HG03439 (cell line): ENCODE data around the gene TRIM46.
A peak's percentile ranks its signal among the peaks of the same experiment; 100 is the strongest.
"Not testable (repeated sequence)": the region's sequence is repeated elsewhere in the genome, so short reads cannot be mapped to it uniquely, and the experiment has no call there.

Experiments
- ATAC-seq: cut with Tn5 transposase; IDR thresholded peaks from one replicate; pipeline ENCODE4 v1.9.1; 2021; ENCODE audit warnings: mild to moderate bottlenecking, moderate library complexity; ENCODE audit not compliant: unreplicated experiment

TRIM46 gene

DNA sequence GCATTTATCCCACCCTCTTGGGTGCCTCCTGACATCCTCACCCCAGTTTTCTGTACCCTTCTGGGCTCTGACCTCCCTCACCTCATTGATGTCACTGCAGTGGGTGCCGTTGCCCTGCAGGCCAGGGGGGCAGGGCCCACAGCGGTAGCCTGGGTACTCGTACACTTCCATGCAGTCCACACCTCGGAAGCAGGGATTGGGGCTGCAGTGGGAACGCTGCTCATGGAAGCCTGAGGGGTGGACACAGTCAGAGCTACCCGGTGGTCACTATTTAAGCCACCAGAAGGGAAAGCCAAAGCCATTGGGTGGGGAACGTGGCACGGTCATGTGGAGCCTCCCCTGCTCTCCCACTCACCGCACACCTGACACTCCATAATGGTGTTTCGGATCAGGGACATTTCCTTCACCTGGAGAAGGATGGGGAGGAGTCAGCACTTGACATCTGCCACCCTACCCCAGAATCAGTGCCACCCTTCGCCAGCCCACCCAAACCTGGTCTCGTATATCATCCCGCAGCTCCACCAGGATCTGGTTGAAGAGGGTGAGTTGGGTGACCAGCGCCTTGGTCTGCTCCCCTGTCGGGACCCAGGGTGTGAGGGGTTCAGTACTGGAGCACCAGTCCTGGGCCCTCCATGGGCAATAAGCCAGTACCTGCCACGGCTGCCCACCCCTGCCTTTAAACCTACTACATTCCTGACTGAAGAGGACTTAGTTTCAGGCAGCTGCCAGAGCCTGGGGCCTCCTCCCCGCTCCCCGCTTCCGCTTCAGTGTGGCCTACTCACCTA, 29.3 kb downstream of the TRIM46 start:
- ATAC-seq, result no peak

- no peak for ATAC-seq
Observed at GRCh38 chr1:155205035-155205434, 31.4 kb downstream of the TRIM46 start.

GRCh38 chr1:155205969-155206593, 32.4 kb downstream of the TRIM46 start:
- ATAC-seq, result no peak

- ATAC-seq, result no peak
Observed at GRCh38 chr1:155206891-155207805, 33.5 kb downstream of the TRIM46 start.

DNA sequence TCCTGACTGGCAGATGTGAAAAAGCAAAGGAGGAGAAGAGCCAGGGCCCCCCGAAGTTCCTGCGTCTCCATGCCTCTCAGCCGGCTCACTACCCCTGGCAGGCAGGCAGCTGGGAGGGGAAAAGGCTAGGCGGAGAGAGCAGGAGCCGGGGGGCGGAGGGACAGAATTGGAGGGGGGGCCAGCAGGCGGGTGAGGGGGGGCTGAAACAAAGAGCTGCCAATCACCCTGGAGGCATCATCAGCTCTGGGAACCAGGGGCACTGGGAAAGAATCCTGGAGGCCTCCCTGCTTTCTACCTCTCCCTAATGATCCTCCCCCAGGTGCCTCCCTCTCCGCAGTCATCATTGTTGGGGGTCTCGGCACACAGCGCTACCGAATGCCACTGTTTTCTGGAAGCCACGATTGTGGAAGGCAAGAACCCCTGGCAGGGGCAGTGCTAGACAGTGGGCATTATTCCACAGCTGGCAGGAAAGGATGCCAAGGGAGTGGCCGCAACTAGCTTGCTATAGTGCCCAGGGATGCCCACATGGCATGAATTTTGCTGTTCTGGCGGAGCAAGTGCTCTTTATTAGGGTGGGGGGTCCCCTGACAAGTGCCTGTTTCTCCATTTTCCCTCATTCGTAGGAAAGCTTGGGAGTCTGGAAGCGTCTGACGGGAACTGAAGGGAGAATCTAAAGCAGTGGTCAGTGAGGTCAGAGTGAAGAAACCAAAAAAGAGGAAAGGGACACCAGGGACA, 34.3 kb downstream of the TRIM46 start, which contains the start of gene THBS3:
TSS of gene THBS3 (minus strand) at position 92 of the 735 bp plus-strand sequence. CDS start at position 71, 21 bp downstream.
- no peak for ATAC-seq

- ATAC-seq, result peak; percentile 59
Observed at GRCh38 chr1:155208541-155209311, 35.1 kb downstream of the TRIM46 start, which contains the start of gene MTX1. MTX1 (plus strand) TSS chr1:155208695; CDS start chr1:155208805, 110 bp downstream.

GRCh38 chr1:155209312-155209721, 35.7 kb downstream of the TRIM46 start:
- no peak for ATAC-seq

DNA sequence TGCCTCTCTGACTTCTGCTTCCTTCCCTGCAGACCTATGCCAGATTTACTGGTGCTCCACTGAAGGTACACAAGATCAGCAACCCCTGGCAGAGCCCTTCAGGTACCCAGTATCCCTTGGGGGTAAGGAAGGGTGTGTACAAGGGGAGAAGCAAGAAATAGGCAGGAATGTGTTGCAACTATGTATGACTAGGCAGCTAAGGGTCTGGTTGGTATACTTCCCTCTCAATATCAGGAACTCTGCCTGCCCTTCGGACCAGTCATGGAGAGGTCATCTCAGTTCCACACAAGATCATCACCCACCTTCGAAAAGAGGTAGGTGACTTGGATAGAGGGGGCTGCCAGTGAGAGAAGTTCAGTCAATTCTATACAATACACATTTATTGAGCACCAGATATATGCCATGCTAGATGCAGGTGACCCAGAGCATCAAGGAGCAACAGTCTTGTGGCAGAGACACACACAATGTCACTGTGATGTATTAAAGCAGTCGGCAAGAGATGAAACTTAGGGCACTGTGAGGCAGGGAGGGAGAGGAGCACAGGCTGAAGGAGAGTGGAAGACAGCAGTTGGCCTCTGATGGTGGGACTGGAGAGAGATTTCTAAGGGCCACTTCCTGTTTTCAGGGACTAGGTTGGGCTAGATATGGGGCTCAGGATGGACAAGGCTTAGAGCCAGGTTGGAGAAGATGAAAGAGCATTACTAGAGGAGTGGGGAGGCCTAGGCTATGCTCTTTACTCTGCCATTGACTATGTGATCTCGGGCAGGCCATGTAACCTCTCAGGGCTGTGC, 36.9 kb downstream of the TRIM46 start:
- no peak for ATAC-seq

- ATAC-seq, result not testable (repeated sequence)
Observed at GRCh38 chr1:155211381-155212050, 37.9 kb downstream of the TRIM46 start.

DNA sequence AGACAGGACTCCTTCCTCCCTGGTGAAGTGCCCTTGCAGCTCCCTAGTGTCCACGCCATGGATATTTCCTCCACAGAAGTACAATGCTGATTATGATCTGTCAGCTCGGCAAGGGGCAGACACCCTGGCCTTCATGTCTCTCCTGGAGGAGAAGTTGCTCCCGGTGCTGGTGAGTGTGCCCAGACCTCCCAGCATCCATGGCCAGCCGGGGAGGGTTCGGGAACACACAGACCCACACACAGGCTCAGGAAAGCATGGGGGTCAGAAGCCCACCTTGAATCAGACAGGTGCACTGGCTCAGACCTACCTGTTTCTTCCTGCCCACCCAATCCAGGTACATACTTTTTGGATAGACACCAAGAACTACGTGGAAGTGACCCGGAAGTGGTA, 38.4 kb downstream of the TRIM46 start:
- ATAC-seq, result not testable (repeated sequence)

GRCh38 chr1:155214702-155215101, 41.1 kb downstream of the TRIM46 start:
- not testable (repeated sequence) for ATAC-seq

GRCh38 chr1:155218854-155219591, 45.4 kb downstream of the TRIM46 start:
- no peak for ATAC-seq

DNA sequence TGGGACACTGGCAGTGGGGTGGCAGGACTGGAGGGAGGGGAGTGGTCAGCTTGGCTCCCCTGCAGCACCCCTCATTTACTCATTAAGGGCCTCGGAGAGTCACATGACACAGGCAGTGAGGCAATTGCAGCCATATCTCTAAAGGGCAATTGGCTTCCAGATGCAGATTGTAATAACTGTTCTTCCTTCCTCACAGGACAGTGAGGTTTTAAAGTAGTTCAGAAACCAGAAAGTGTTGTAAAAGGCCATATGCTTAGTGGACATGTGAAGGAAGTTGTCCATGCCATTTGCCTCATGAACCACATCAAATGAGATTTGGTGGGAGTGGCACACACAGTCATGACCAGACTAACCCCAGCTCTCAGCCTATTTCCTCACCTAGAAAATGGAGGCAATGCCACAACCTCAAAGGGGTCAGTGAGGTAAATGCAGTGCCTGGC, 46.0 kb downstream of the TRIM46 start:
- no peak for ATAC-seq

DNA sequence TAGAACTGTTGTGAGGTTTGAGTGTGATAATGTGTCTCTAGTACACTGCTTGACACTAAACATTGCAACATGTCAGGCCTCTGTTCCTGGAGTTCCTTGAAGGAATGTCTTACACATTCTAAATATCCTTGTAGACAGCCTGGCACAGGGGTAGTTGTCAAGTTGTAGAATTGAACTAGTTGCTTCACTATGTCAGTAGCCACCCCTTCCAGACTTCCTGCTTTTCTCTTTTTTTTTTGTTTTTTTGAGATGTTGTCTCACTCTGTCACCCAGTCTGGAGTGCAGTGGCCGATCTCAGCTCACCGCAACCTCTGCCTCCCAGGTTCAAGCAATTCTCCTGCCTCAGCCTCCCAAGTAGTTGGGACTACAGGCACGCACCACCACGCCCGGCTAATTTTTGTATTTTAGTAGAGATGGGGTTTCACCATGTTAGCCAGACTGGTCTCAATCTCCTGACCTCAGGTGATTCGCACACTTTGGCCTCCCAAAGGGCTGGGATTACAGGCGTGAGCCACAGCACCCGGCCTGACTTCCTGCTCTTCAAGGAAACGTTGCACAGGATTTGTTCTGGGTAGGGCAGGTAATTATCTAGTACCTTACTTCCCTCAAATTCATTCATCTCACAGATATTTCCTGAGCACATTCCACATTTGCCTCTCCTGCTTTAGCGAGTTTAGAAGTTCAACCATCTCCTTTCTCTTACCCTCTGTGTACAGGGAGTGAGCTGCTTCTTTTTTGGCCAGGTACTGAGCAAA, 46.7 kb downstream of the TRIM46 start:
- not testable (repeated sequence) for ATAC-seq

GRCh38 chr1:155223047-155223446, 49.4 kb downstream of the TRIM46 start:
- no peak for ATAC-seq

GRCh38 chr1:155225404-155225759, 51.7 kb downstream of the TRIM46 start:
- not testable (repeated sequence) for ATAC-seq
